Heart left ventricle (tissue), 16 donors: ENCODE results near the gene NRF1. TPM values are rescaled to one million over a fixed set of nuclear protein-coding genes. Genes with fewer than 3 reads are reported as not detected.
A peak's percentile ranks its signal among the peaks of the same experiment; 100 is the strongest.
"Not testable (repeated sequence)": the region's sequence is repeated elsewhere in the genome, so short reads cannot be mapped to it uniquely, and the experiment has no call there.

ENCODE experiments used
- ATAC-seq, 4 donors: fragments of 200-7000 bp; cut with Tn5 transposase; one replicate each; pipeline ENCODE4 v1.9.1; 2020 to 2022; ENCODE audit warnings: moderate library complexity in 4 of 4, mild to moderate bottlenecking in 3 of 4, moderate number of reproducible peaks in 1 of 4
- DNase-seq, 5 donors: peaks; one replicate each; pipeline ENCODE4 v3.0.0-alpha.2; 2020
- H3K27ac ChIP-seq, 12 donors: fragments of 200-600 bp; sonication (generic) in 4 of 12; one replicate each; pipeline versions ENCODE4 v1.5.0 to v1.8.0; 2016 to 2022; ENCODE audit warnings: mild to moderate bottlenecking in 2 of 12
- H3K27me3 ChIP-seq, 9 donors: fragments of 200-600 bp; sonication (generic) in 2 of 9; one replicate each; pipeline versions ENCODE4 v1.5.1 to v1.8.0; 2016 to 2022; ENCODE audit warnings: mild to moderate bottlenecking in 3 of 9
- H3K36me3 ChIP-seq, 9 donors: fragments of 200-600 bp; sonication (generic) in 2 of 9; one replicate each; pipeline versions ENCODE4 v1.5.0 to v1.8.0; 2018 to 2022; ENCODE audit warnings: mild to moderate bottlenecking in 2 of 9
- H3K4me1 ChIP-seq, 12 donors: fragments of 200-600 bp; sonication (generic) in 4 of 12; one replicate each; pipeline versions ENCODE4 v1.5.0 to v1.8.0; 2016 to 2022; ENCODE audit warnings: mild to moderate bottlenecking in 3 of 12
- H3K4me3 ChIP-seq, 12 donors: fragments of 200-600 bp; sonication (generic) in 4 of 12; one replicate each; pipeline versions ENCODE4 v1.5.0 to v1.8.0; 2017 to 2022; ENCODE audit warnings: mild to moderate bottlenecking in 9 of 12, moderate library complexity in 4 of 12
- H3K9me3 ChIP-seq, 12 donors: fragments of 200-600 bp; sonication (generic) in 4 of 12; one replicate each; pipeline versions ENCODE4 v1.5.0 to v1.8.0; 2016 to 2022; ENCODE audit warnings: mild to moderate bottlenecking in 1 of 12
- CTCF ChIP-seq, 12 donors: fragments of 200-600 bp; sonication (generic) in 4 of 12; IDR thresholded peaks; one replicate each; pipeline versions ENCODE4 v1.5.0 to v1.8.0; 2018 to 2022; ENCODE audit warnings: antibody characterized with exemption in 12 of 12, mild to moderate bottlenecking in 5 of 12
- POLR2A ChIP-seq, 2 donors: fragments of 450-650 bp; IDR thresholded peaks; one replicate each; pipeline ENCODE4 v1.6.1; 2017; ENCODE audit warnings: antibody characterized with exemption in 2 of 2, mild to moderate bottlenecking in 2 of 2, moderate library complexity in 2 of 2
- WGBS, 4 donors: extraction: QIAGEN DNeasy Blood & Tissue Kit in 2 of 4; methylation state at CpG; one replicate each; pipeline versions ENCODE4 v1.1.5 to v1.1.7; 2013 to 2018; 5-methylcytosine and 5-hydroxymethylcytosine counted together
- intact Hi-C, 10 donors: fragments of 100-400 bp; cut with DNase I; formaldehyde crosslinking; loops; one replicate each; pipeline versions ENCODE4 v1.11.1 to v1.14.2; 2022
- polyA plus RNA-seq, 2 donors: library from polyadenylated mRNA; stranded (reverse); fragments of 200-250 nt; gene quantifications; one replicate each; pipeline ENCODE4 v1.2.3, GENCODE V29; 2013
- total RNA-seq, 9 donors: library from RNA; depleted of rRNA in 2 of 9; stranded (reverse); fragments of >200 nt in 2 of 9; fragmentation: NEBNext Ultra II Directional in 3 of 9; extraction: Animal tissue kit (Norgen Biotek cat#: 25700) in 3 of 9; gene quantifications; one replicate each; pipeline versions ENCODE4 v1.1.0 to v1.2.4, GENCODE V29; 2016 to 2023
- donor health status: ischemic (EF 13 %, LVEDD 7.1; RV severe dilation, severe dysfunction).
- donor health status: healthy with polysubstance abuse.
- donor health status: DM: no; HTN: yes; CAD: no.
- donor health status: DM: no; HTN: no; CAD: no.
- donor health status: ischemic (EF 25% LVEDD 6.9; RV normal size, moderate dysfunction).
- donor health status: ischemic (EF 25% LVEDD 5.7; RV mildly dilated, moderate dysfunction).
- donor health status: healthy.
- donor health status: DM: yes; HTN: yes; CAD: no.
- donor health status: ischemic (EF 35%, LVEDD 5.7; RV mildly dilated, moderate dysfunction).
- donor health status: nonischemic (EF 11% LVEDD 7.7; RV severe dilation, severe dysfunction).
- donor health status: DM: yes; HTN: yes; CAD: no.
- donor health status: PGD.
- donor health status: ischemic (EF 29% LVEDD 5.4; RV normal size, mild dysfunction).
- donor health status: nonischemic (EF 23%, LVEDD 6.1; RV moderate dilation, normal function).

The NRF1 gene
- total and polyA plus RNA-seq, 11 donors, result 6.2 to 20.7 (median 11.9) TPM

GRCh38 chr7:129661645-129662182 is 50.2 kb downstream of the NRF1 start:
- no peaks in the 10 kb centered on the region for H3K27me3 ChIP-seq
- ATAC-seq (no peak), DNase-seq (no peak)
- H3K9me3 ChIP-seq, result peaks cover 0 to 14% (median 5%) of the 10 kb centered on the region in 12 donors
- TF ChIP-seq POLR2A (IDR thresholded peaks at IDR 0.05), result no peak
- peaks cover 0 to 53% (median 32%) of the 10 kb centered on the region in 9 donors for H3K36me3 ChIP-seq
- intact Hi-C loops, result loop anchor here in 7 of 10 donors (5.0 to 10.0 kb wide), 5 partner anchors 161 to 353 kb away; no protein-coding TSS in a partner anchor
- no peak overlapping the region for H3K27ac ChIP-seq
- H3K4me1 ChIP-seq, result peaks cover 0 to 6% (median 0%) of the 10 kb centered on the region in 12 donors
- 93 to 99% (median 96%) methylated on average over 4 of the region's 4 CpGs for WGBS, 4 donors
- no peak overlapping the region for H3K4me3 ChIP-seq

GRCh38 chr7:129663240-129663639 is 51.7 kb downstream of the NRF1 start:
- not testable (repeated sequence) for H3K27ac ChIP-seq, H3K27me3 ChIP-seq, ATAC-seq, H3K4me1 ChIP-seq, H3K4me3 ChIP-seq, DNase-seq
- intact Hi-C loops, result loop anchor here in 7 of 10 donors (5.0 to 10.0 kb wide), 5 partner anchors 159 to 352 kb away; no protein-coding TSS in a partner anchor
- Histone ChIP-seq H3K9me3 (peaks cover 0 to 14% (median 5%) of the 10 kb centered on the region in 12 donors), H3K36me3 (peaks cover 0 to 41% (median 18%) of the 10 kb centered on the region in 9 donors)
- WGBS, 4 donors, result 94 to 98% (median 96%) methylated on average over 18 to 32 of the region's 32 CpGs

GRCh38 chr7:129664029-129665012 is 52.8 kb downstream of the NRF1 start:
- ATAC-seq, result peak in 2 of 4 donors; percentile 36 to 45
- 61 to 77% (median 71%) methylated on average over 5 of the region's 5 CpGs for WGBS, 4 donors
- intact Hi-C loops, result loop anchor here (1.0 to 10.0 kb wide), 7 partner anchors 158 to 350 kb away; no protein-coding TSS in a partner anchor

GRCh38 chr7:129665013-129665401 is 53.5 kb downstream of the NRF1 start:
- Histone ChIP-seq H3K27me3 (no peaks in the 10 kb centered on the region), H3K4me3 (no peak overlapping the region), H3K36me3 (peaks cover 0 to 25% (median 12%) of the 10 kb centered on the region in 9 donors), H3K9me3 (peaks cover 0 to 14% (median 5%) of the 10 kb centered on the region in 12 donors), H3K4me1 (peaks cover 0 to 6% (median 0%) of the 10 kb centered on the region in 12 donors), H3K27ac (no peak overlapping the region)
- intact Hi-C loops, result loop anchor here in 7 of 10 donors (2.0 to 10.0 kb wide), 5 partner anchors 162 to 350 kb away; no protein-coding TSS in a partner anchor
- peak in 1 of 4 donors; percentile 59 for ATAC-seq
- WGBS, 4 donors, result 85 to 90% (median 86%) methylated on average over 3 of the region's 3 CpGs
- TF ChIP-seq POLR2A (IDR thresholded peaks at IDR 0.05) (no peak), CTCF (IDR thresholded peaks at IDR 0.05) (no peak)
- DNase-seq, result peak in 1 of 5 donors; percentile 37

More at GRCh38 chr7:129664029-129665012, 52.8 kb downstream of the NRF1 start:
- Histone ChIP-seq H3K4me1 (peaks cover 0 to 6% (median 0%) of the 10 kb centered on the region in 12 donors), H3K27ac (no peak overlapping the region), H3K9me3 (peaks cover 0 to 14% (median 5%) of the 10 kb centered on the region in 12 donors), H3K27me3 (no peaks in the 10 kb centered on the region), H3K4me3 (no peak overlapping the region), H3K36me3 (peaks cover 0 to 31% (median 12%) of the 10 kb centered on the region in 9 donors)
- no peak for DNase-seq
- TF ChIP-seq POLR2A (IDR thresholded peaks at IDR 0.05) (no peak), CTCF (IDR thresholded peaks at IDR 0.05) (peak in 11 of 12 donors; percentile 16 to 58 (median 46))
